GM18505 (cell line): ENCODE data around the gene SLC7A4.
"Not testable (repeated sequence)": the region's sequence is repeated elsewhere in the genome, so short reads cannot be mapped to it uniquely, and the experiment has no call there.

Source experiments
- ATAC-seq: cut with Tn5 transposase; IDR thresholded peaks from one replicate; pipeline ENCODE4 v1.9.1; 2021; ENCODE audit not compliant: unreplicated experiment
- POLR2A ChIP-seq: IDR thresholded peaks from 4 replicates; pipeline ENCODE4 v1.6.1; 2011; ENCODE audit warnings: borderline replicate concordance; ENCODE audit not compliant: insufficient read depth, insufficient read length; ENCODE audit errors: extremely low read depth

The SLC7A4 gene

GRCh38 chr22:21032037-21032867, at the start of gene SLC7A4:
TSS of gene SLC7A4 (minus strand) at chr22:21032561. CDS start at chr22:21031812, 749 bp downstream.
- no peak for ATAC-seq
- TF ChIP-seq POLR2A, result no peak

GRCh38 chr22:21080435-21081137, 48.2 kb upstream of the SLC7A4 start:
- no peak for ATAC-seq
- no peak for TF ChIP-seq POLR2A

- no peak for TF ChIP-seq POLR2A
- ATAC-seq, result no peak
Observed at GRCh38 chr22:21079493-21079892, 47.1 kb upstream of the SLC7A4 start.

DNA sequence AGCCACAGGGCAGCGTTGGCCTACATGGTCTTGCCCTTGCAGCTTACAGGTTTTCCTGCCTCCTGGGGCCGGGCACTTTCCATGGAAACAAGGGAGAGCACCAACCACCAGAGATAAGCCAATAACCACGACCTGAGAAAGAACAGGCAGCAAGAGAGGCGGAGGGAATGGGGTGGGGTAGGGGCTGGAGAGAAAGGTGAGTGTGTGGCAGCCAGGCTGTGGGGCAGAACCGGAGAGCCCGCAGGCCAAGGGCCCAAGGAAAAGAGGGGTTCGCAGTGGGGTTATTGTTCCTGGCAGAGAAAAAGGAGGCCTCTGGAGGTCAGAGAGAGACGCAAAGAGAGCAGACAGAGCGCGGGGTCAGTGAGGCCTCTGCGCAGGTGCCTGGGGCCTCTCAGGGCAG, 46.6 kb upstream of the SLC7A4 start:
- no peak for ATAC-seq
- TF ChIP-seq POLR2A, result no peak

- ATAC-seq, result no peak
- no peak for TF ChIP-seq POLR2A
Observed at GRCh38 chr22:21077884-21078508, 45.6 kb upstream of the SLC7A4 start.

GRCh38 chr22:21076912-21077625, 44.7 kb upstream of the SLC7A4 start:
- TF ChIP-seq POLR2A, result no peak
- no peak for ATAC-seq

- ATAC-seq, result no peak
- TF ChIP-seq POLR2A, result no peak
Observed at GRCh38 chr22:21075516-21076138, 43.3 kb upstream of the SLC7A4 start.

GRCh38 chr22:21074102-21074715, 41.8 kb upstream of the SLC7A4 start:
- TF ChIP-seq POLR2A, result no peak
- ATAC-seq, result no peak

DNA sequence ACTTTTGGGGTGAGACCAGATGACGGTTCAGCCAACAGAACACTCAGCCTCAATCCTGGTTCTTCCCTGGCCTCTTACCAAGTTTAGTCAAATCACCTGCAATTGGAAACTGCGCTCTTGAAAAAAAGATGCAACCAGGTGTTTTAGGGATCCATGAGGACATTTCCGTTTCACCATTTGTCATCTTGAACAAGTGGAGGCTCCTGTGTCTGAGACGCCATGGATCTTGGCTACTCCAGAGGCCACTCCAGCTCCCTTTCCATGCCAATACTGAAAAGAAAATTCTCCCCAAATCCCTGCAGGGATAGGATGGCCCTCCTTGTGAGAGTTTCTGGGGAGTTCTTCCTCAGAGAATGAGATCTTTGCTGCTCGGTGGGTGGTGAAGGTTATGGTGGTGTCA, 41.1 kb upstream of the SLC7A4 start:
- no peak for ATAC-seq

DNA sequence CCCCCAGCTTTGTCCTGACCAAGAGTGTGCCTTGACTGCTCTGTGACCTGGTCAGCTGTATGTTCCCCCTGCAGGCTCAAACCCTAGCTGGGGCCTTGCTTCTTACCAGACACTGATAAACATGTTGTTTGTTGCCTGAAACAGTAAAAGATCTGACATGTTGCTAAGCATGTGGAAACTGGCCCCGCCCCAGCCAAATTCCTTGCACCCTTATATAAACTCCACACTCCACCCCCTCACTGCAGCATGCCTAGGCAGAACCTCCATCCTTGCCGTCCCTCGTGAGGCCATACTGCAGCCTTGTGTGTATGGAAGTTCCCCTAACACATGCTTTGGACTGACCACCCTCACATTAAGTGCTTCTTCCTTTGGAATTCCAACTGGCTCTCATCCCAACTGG, 40.7 kb upstream of the SLC7A4 start:
- no peak for TF ChIP-seq POLR2A
- no peak for ATAC-seq

More for the DNA sequence above, 41.1 kb upstream of the SLC7A4 start:
- no peak for TF ChIP-seq POLR2A

DNA sequence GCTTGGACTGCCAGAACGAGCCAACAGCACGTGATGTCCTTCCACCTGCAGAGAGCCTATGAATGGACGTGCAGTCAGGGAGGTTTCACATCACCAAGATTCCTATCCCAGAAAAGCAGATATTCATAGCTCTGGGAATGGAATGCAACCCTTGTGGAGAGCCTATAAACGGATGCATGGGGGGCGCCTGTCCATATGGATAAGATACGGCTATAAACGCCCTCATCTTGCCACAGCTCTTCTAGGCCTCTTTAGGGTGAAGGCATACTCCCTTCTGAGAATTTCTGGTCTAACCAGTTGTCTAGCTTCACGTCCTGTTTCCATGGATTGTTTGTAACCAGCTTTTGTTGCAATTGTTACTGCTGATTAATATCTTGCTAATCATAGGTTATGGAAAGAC, 39.4 kb upstream of the SLC7A4 start:
- not testable (repeated sequence) for ATAC-seq
